CD4-positive, alpha-beta T cell treated with Interleukin-21 for 1 hour (primary cell): Measurements from ENCODE around the gene MYD88.

Source experiments
- DNase-seq: peaks from one replicate; pipeline ENCODE4 v3.0.0-alpha.2; 2020

MYD88 gene

GRCh38 chr3:38168151-38169026, 29.9 kb downstream of the MYD88 start:
- no peak for DNase-seq

- no peak for DNase-seq
Measured at GRCh38 chr3:38169027-38169317, 30.5 kb downstream of the MYD88 start.

GRCh38 chr3:38170722-38171121, 32.3 kb downstream of the MYD88 start:
- no peak for DNase-seq

- no peak for DNase-seq
Measured at GRCh38 chr3:38171622-38172021, 33.2 kb downstream of the MYD88 start.

- DNase-seq: no peak
Measured at GRCh38 chr3:38173834-38174418, 35.5 kb downstream of the MYD88 start.

- no peak for DNase-seq
Measured at GRCh38 chr3:38177181-38177580, 38.7 kb downstream of the MYD88 start.

GRCh38 chr3:38186781-38187180, 48.3 kb downstream of the MYD88 start:
- DNase-seq: no peak

GRCh38 chr3:38190481-38190881, 52.0 kb downstream of the MYD88 start:
- no peak for DNase-seq
